Kidney (tissue), 14 donors: ENCODE results near the gene ZNF584. TPM values are rescaled to one million over a fixed set of nuclear protein-coding genes. Genes with fewer than 3 reads are reported as not detected.

Experiments used
- DNase-seq, 5 donors: peaks; one replicate each; pipeline ENCODE4 v3.0.0-alpha.2; 2013 to 2020
- FAIRE-seq: peaks from 2 replicates; lab custom pipeline; 2012; peaks lifted over from hg19 to GRCh38; lab: Jason Lieb, UNC
- H3K27ac ChIP-seq, 2 donors: one replicate each; pipeline ENCODE4 v1.7.0; 2013; ENCODE audit warnings: low read depth in 2 of 2, low read length in 2 of 2, inconsistent platforms in 1 of 2
- H3K27me3 ChIP-seq: one replicate; pipeline ENCODE4 v1.7.1; 2013; ENCODE audit warnings: low read length, inconsistent platforms; ENCODE audit not compliant: control insufficient read depth, insufficient read depth
- H3K36me3 ChIP-seq, 3 donors: one replicate each; pipeline versions ENCODE4 v1.7.0 to v1.7.1; 2013; ENCODE audit warnings: low read length in 3 of 3, control low read depth in 1 of 3, inconsistent platforms in 1 of 3; ENCODE audit not compliant: insufficient read depth in 3 of 3, control insufficient read depth in 2 of 3
- H3K4me1 ChIP-seq, 3 donors: one replicate each; pipeline versions ENCODE4 v1.7.0 to v1.7.1; 2013; ENCODE audit warnings: low read length in 3 of 3, inconsistent platforms in 1 of 3, low read depth in 1 of 3; ENCODE audit not compliant: control insufficient read depth in 2 of 3, insufficient read depth in 2 of 3
- H3K4me3 ChIP-seq, 3 donors: one replicate each; pipeline versions ENCODE4 v1.7.0 to v1.8.1; 2013; ENCODE audit warnings: low read length in 3 of 3, control low read depth in 1 of 3, inconsistent platforms in 1 of 3
- H3K9ac ChIP-seq, 3 donors: one replicate each; pipeline versions ENCODE4 v1.7.0 to v1.7.1; 2013; ENCODE audit warnings: low read length in 3 of 3, control low read depth in 1 of 3, inconsistent platforms in 1 of 3
- H3K9me3 ChIP-seq, 3 donors: one replicate each; pipeline versions ENCODE4 v1.7.0 to v1.7.1; 2013; ENCODE audit warnings: low read length in 3 of 3, control low read depth in 1 of 3, inconsistent platforms in 1 of 3; ENCODE audit not compliant: control insufficient read depth in 2 of 3, insufficient read depth in 1 of 3
- intact Hi-C: fragments of 100-400 bp; cut with DNase I; formaldehyde crosslinking; loops from one replicate; pipeline ENCODE4 v1.11.1; 2022
- polyA plus RNA-seq: library from polyadenylated mRNA; stranded (reverse); fragments of 350-450 nt; fragmentation: Illumina TruSeq; extraction: RNeasy Lipid Tissue Mini Kit (QIAGEN cat#74804); gene quantifications from one replicate; pipeline ENCODE4 v1.2.3, GENCODE V29; 2014; ENCODE audit warnings: low read depth, low replicate concordance; ENCODE audit not compliant: insufficient read depth
- total RNA-seq: library from RNA; stranded (reverse); fragmentation: NEBNext Ultra II Directional; extraction: Animal tissue kit (Norgen Biotek cat#: 25700); gene quantifications from one replicate; pipeline ENCODE4 v1.2.1, GENCODE V29; 2021
- TF ChIP-seq, protein P1 (sequence below): IDR thresholded peaks from 3 replicates; pipeline ENCODE4 v1.5.1; 2012; ENCODE audit warnings: mild to moderate bottlenecking, moderate library complexity, borderline replicate concordance; ENCODE audit not compliant: insufficient read depth; ENCODE audit errors: extremely low read depth
- donor health status: control.
- donor health status: control.
- donor health status: control.
- donor health status: control.
- donor health status: control.
- donor health status: DM: yes; HTN: yes; CAD: no.
- donor health status: Normal renal cell carcinoma (clear cell type).

ZNF584 gene
- total and polyA plus RNA-seq, 2 donors from 2014 or later, result 6.2 to 13.0 TPM

DNA sequence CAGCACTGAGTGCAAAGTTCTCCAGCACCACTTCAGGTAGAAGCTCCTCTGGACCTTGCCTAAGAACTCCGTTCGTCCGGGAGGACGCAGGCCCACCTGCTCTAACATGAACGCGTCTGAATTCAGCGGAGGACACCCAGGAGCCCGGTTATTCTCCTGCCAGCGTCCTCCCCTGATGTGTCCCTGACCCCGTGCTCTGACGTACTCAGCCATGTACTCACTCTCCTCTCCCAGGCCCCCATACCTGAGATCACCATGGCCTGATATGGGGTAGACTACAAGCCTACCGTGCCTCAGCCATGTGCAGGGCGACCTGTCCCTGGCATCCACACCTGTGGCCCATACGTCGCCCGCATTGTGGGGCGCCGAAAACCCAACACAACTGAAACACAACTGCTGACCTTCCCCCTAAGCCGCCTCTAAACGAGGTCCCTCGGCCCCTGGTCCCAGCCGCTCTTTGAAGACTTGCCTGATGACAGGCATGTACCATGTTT is 744 bp upstream of the ZNF584 start:
- Histone ChIP-seq H3K27me3 (no peaks in the 10 kb centered on the region), H3K27ac (peak overlapping the region; percentile 90 to 96), H3K9me3 (no peaks in the 10 kb centered on the region), H3K4me1 (peaks cover 4 to 24% (median 12%) of the 10 kb centered on the region in 3 donors), H3K36me3 (no peaks in the 10 kb centered on the region), H3K4me3 (peak overlapping the region; percentile 64 to 92 (median 88)), H3K9ac (peak overlapping the region; percentile 61 to 97 (median 81))
- FAIRE-seq (no peak), DNase-seq (peak in 2 of 5 donors; percentile 39 to 61)
- TF ChIP-seq, protein P1, sequence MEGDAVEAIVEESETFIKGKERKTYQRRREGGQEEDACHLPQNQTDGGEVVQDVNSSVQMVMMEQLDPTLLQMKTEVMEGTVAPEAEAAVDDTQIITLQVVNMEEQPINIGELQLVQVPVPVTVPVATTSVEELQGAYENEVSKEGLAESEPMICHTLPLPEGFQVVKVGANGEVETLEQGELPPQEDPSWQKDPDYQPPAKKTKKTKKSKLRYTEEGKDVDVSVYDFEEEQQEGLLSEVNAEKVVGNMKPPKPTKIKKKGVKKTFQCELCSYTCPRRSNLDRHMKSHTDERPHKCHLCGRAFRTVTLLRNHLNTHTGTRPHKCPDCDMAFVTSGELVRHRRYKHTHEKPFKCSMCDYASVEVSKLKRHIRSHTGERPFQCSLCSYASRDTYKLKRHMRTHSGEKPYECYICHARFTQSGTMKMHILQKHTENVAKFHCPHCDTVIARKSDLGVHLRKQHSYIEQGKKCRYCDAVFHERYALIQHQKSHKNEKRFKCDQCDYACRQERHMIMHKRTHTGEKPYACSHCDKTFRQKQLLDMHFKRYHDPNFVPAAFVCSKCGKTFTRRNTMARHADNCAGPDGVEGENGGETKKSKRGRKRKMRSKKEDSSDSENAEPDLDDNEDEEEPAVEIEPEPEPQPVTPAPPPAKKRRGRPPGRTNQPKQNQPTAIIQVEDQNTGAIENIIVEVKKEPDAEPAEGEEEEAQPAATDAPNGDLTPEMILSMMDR, result no peak
- intact Hi-C loops, result no loop called here

DNA sequence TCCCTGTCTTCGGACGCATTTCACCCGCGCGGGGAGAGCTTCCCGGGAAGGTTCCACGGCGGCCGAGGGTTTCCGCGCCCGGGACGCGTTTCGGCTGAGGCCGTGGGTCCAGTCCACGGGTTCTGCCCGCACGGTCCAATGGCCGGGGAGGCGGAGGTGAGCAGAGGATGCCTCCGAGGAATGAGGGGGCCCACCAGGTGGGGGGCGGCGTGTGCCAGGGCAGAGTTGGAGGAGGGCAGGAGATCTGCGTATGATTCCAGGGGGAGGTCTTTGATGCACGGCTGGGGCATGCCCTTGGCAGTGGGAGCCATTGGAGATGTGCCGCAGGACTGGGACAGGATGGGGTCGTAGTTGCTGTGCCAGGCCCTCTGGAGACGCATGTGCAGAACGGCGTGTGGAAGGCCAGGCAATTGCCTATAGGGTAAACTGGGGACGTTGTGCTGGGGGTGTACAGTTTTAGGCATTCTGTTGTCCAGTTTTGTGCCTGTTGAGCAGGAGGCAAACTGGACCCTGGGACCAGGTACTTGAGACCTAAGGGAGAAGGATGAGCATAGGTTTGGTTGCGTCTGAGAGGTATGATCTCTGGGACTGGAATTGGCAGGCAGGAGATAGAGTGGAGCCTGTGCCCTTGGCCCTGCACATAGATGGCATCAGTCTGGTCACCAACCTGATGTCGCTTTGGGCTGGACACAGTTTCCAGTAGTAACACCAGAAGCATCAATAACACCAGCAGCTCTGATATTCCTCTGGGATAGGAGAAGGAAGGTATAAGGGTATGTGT is 751 bp downstream of the ZNF584 start:
- peaks cover 4 to 24% (median 12%) of the 10 kb centered on the region in 3 donors for H3K4me1 ChIP-seq
- no peaks in the 10 kb centered on the region for H3K9me3 ChIP-seq
- H3K9ac ChIP-seq, result peak overlapping the region; percentile 61 to 88 (median 66)
- H3K4me3 ChIP-seq, result peak overlapping the region; percentile 59 to 88 (median 66)
- H3K36me3 ChIP-seq, result no peaks in the 10 kb centered on the region
- intact Hi-C loops, result no loop called here
- DNase-seq (peak in 4 of 5 donors; percentile 39 to 74 (median 50)), FAIRE-seq (no peak)
- H3K27ac ChIP-seq, result peak overlapping the region; percentile 45 to 96
- TF ChIP-seq, protein P1, result no peak
- no peaks in the 10 kb centered on the region for H3K27me3 ChIP-seq

DNA sequence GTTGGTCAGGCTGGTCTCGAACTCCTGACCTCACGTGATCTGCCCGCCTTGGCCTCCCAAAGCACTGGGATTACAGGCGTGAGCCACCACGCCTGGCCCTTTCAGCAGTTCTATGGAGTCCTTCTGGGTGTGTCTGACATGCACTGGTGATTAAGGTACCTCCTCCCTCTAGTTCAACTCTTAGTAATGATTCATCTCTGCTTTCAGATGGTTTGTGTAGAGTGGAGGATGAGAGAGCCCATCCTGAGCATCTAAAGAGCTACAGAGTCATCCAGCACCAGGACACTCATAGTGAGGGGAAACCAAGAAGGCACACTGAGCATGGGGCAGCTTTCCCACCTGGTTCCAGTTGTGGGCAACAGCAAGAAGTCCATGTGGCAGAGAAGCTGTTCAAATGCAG is 8.2 kb downstream of the ZNF584 start:
- Histone ChIP-seq H3K27ac (no peak overlapping the region), H3K27me3 (no peaks in the 10 kb centered on the region), H3K9ac (no peak overlapping the region), H3K9me3 (peaks cover 2 to 14% (median 5%) of the 10 kb centered on the region in 3 donors), H3K36me3 (peaks cover 16 to 38% (median 22%) of the 10 kb centered on the region in 3 donors), H3K4me1 (no peaks in the 10 kb centered on the region), H3K4me3 (no peak overlapping the region)
- intact Hi-C loops, result no loop called here
- TF ChIP-seq, protein P1, result no peak
- FAIRE-seq (no peak), DNase-seq (no peak)
